ENCODE data around the gene PIGN. TPM values are rescaled to one million over a fixed set of nuclear protein-coding genes. Genes with fewer than 3 reads are reported as not detected.

PIGN gene
- total RNA-seq, 1 experiment from 2014 or later = 30.9 TPM

- Histone ChIP-seq H2AK5ac (ENCODE audit: insufficient read length, low read length) (no peak overlapping the region), H3K23ac (ENCODE audit: insufficient read length, low read depth, low read length) (no peak overlapping the region), H3K4ac (ENCODE audit: low read depth, low read length) (no peak overlapping the region), H3K79me2 (ENCODE audit: insufficient read depth, low read length) (no peaks in the 10 kb centered on the region), H2BK20ac (ENCODE audit: low read depth, low read length, poor library complexity, severe bottlenecking) (no peak overlapping the region), H3K27ac (ENCODE audit: insufficient read length, low read depth, low read length) (peak overlapping the region; percentile 83), H2BK5ac (ENCODE audit: insufficient read length, low read length) (no peak overlapping the region), H4K20me1 (ENCODE audit: control insufficient read depth, insufficient read depth, insufficient read length) (no peaks in the 10 kb centered on the region), H2BK120ac (ENCODE audit: low read depth, low read length, poor library complexity, severe bottlenecking) (no peak overlapping the region), H2AFZ (ENCODE audit: low read length) (no peak overlapping the region), H3K14ac (ENCODE audit: insufficient read depth, low read length) (no peak overlapping the region), H4K8ac (replicated peaks; ENCODE audit: insufficient read length, low read depth, low read length) (no peak overlapping the region), H3K4me2 (ENCODE audit: insufficient read depth, insufficient read length, low read length) (no peak overlapping the region), H2BK15ac (ENCODE audit: low read depth, low read length) (no peak overlapping the region), H3K9me3 (ENCODE audit: control insufficient read depth, low read depth, low read length) (peaks cover 51% of the 10 kb centered on the region), H3K79me1 (ENCODE audit: insufficient read depth, low read depth, low read length, poor library complexity, severe bottlenecking) (no peaks in the 10 kb centered on the region), H3K4me1 (ENCODE audit: insufficient read depth, low read length) (no peaks in the 10 kb centered on the region; the same call in 1 of the 2 replicates), H3K9ac (ENCODE audit: extremely low read depth, insufficient read length, low read length) (no peak overlapping the region), H3K27me3 (ENCODE audit: insufficient read depth, low read length) (no peaks in the 10 kb centered on the region), H3K18ac (ENCODE audit: insufficient read length, low read depth, low read length) (no peak overlapping the region), H3T11ph (ENCODE audit: low read length) (no peak overlapping the region), H4K5ac (ENCODE audit: insufficient read length, low read depth, low read length) (no peak overlapping the region), H3K23me2 (ENCODE audit: insufficient read length, low read depth, low read length, poor library complexity, severe bottlenecking) (no peaks in the 10 kb centered on the region), H4K91ac (ENCODE audit: insufficient read length, low read depth, low read length) (no peak overlapping the region), H3K56ac (ENCODE audit: insufficient read length, low read depth, low read length) (no peak overlapping the region), H2BK12ac (ENCODE audit: insufficient read length, low read depth, low read length) (no peak overlapping the region)
- Mint-ChIP-seq H3K4me3 (no peak overlapping the region), H3K27me3 (ENCODE audit: low read depth) (no peaks in the 10 kb centered on the region; the same call in 1 of the 2 replicates), H3K9me3 (peaks cover 61 to 66% of the 10 kb centered on the region in 2 experiments), H3K4me1 (peaks cover 22 to 34% of the 10 kb centered on the region in 2 experiments), H3K36me3 (ENCODE audit: insufficient read depth in 1 of 3, low read depth in 3 of 3) (peaks cover 46 to 67% (median 55%) of the 10 kb centered on the region in 3 experiments), H3K27ac (peak overlapping the region; percentile 42 to 93 (median 85); a peak in 6 of 7 replicates)
- TF ChIP-seq CTCF (conservative IDR thresholded peaks at IDR 0.05) = no peak
- peak; percentile 66 for DNase-seq
These were observed 185.5 kb downstream of the PIGN start for GRCh38 chr18:62001396-62001795.

Measured in H9 (cell line).